A549 (cell line): Measurements from ENCODE around the gene ATG4B.

Experiments
- CHD4 ChIP-seq: fragments of 200-600 bp; sonication (generic); IDR thresholded peaks from 2 replicates; pipeline ENCODE4 v1.6.1; 2016; ENCODE audit warnings: antibody characterized with exemption, mild to moderate bottlenecking, borderline replicate concordance
- EP300 ChIP-seq, 2 experiments: fragments of >200 bp; sonication (Bioruptor Twin); formaldehyde crosslinking; IDR thresholded peaks; 2 replicates in 1 of 2; 3 replicates in 1 of 2; pipeline ENCODE4 v1.6.1; 2016 to 2017
- HDAC2 ChIP-seq: fragments of 200-600 bp; sonication (generic); IDR thresholded peaks from 2 replicates; pipeline ENCODE4 v1.6.1; 2016
- NPAS2 ChIP-seq: fragments of 250-450 bp; sonication (Bioruptor Pico); IDR thresholded peaks from 2 replicates; pipeline ENCODE4 v1.8.0; 2022; ENCODE audit warnings: mild to moderate bottlenecking, moderate library complexity, borderline replicate concordance
- POLR2A ChIP-seq: IDR thresholded peaks from 2 replicates; pipeline ENCODE4 v1.6.1; 2012; ENCODE audit warnings: mild to moderate bottlenecking, low read length
- RARB ChIP-seq: fragments of 250-450 bp; sonication (Bioruptor Pico); IDR thresholded peaks from 2 replicates; pipeline ENCODE4 v1.8.0; 2021; ENCODE audit warnings: mild to moderate bottlenecking, moderate library complexity
- RNF2 ChIP-seq: fragments of 200-600 bp; sonication (generic); IDR thresholded peaks from 2 replicates; pipeline ENCODE4 v1.6.1; 2016; ENCODE audit warnings: low read depth, mild to moderate bottlenecking, antibody characterized with exemption, moderate library complexity, borderline replicate concordance
- TP53 ChIP-seq: fragments of 250-450 bp; sonication (Bioruptor Pico); IDR thresholded peaks from 2 replicates; pipeline ENCODE4 v1.5.0; 2021; ENCODE audit warnings: mild to moderate bottlenecking, moderate library complexity
- USF2 ChIP-seq: fragments of 450-650 bp; IDR thresholded peaks from 2 replicates; pipeline ENCODE4 v1.6.1; 2014; ENCODE audit warnings: antibody characterized with exemption
- TF ChIP-seq, protein P1 (sequence below): fragments of >200 bp; sonication (Bioruptor Twin); formaldehyde crosslinking; IDR thresholded peaks from 3 replicates; pipeline ENCODE4 v1.5.1; 2016
- TF ChIP-seq, protein P2 (sequence below): fragments of 200-600 bp; sonication (generic); IDR thresholded peaks from 2 replicates; pipeline ENCODE4 v1.6.1; 2016; ENCODE audit warnings: antibody characterized with exemption, mild to moderate bottlenecking, moderate library complexity

- TF ChIP-seq, protein P1, sequence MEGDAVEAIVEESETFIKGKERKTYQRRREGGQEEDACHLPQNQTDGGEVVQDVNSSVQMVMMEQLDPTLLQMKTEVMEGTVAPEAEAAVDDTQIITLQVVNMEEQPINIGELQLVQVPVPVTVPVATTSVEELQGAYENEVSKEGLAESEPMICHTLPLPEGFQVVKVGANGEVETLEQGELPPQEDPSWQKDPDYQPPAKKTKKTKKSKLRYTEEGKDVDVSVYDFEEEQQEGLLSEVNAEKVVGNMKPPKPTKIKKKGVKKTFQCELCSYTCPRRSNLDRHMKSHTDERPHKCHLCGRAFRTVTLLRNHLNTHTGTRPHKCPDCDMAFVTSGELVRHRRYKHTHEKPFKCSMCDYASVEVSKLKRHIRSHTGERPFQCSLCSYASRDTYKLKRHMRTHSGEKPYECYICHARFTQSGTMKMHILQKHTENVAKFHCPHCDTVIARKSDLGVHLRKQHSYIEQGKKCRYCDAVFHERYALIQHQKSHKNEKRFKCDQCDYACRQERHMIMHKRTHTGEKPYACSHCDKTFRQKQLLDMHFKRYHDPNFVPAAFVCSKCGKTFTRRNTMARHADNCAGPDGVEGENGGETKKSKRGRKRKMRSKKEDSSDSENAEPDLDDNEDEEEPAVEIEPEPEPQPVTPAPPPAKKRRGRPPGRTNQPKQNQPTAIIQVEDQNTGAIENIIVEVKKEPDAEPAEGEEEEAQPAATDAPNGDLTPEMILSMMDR, result no peak
- TF ChIP-seq TP53 (CRISPR knock-in tag), result no peak
- no peak for TF ChIP-seq HDAC2
- TF ChIP-seq, protein P2, sequence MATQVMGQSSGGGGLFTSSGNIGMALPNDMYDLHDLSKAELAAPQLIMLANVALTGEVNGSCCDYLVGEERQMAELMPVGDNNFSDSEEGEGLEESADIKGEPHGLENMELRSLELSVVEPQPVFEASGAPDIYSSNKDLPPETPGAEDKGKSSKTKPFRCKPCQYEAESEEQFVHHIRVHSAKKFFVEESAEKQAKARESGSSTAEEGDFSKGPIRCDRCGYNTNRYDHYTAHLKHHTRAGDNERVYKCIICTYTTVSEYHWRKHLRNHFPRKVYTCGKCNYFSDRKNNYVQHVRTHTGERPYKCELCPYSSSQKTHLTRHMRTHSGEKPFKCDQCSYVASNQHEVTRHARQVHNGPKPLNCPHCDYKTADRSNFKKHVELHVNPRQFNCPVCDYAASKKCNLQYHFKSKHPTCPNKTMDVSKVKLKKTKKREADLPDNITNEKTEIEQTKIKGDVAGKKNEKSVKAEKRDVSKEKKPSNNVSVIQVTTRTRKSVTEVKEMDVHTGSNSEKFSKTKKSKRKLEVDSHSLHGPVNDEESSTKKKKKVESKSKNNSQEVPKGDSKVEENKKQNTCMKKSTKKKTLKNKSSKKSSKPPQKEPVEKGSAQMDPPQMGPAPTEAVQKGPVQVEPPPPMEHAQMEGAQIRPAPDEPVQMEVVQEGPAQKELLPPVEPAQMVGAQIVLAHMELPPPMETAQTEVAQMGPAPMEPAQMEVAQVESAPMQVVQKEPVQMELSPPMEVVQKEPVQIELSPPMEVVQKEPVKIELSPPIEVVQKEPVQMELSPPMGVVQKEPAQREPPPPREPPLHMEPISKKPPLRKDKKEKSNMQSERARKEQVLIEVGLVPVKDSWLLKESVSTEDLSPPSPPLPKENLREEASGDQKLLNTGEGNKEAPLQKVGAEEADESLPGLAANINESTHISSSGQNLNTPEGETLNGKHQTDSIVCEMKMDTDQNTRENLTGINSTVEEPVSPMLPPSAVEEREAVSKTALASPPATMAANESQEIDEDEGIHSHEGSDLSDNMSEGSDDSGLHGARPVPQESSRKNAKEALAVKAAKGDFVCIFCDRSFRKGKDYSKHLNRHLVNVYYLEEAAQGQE, result no peak
- no peak for TF ChIP-seq CHD4
- no peak for TF ChIP-seq NPAS2 (CRISPR knock-in tag)
- no peak for TF ChIP-seq EP300 (IDR thresholded peaks at IDR 0.05)
- TF ChIP-seq RARB, result no peak
- no peak for TF ChIP-seq USF2
- TF ChIP-seq RNF2, result no peak
- no peak for TF ChIP-seq POLR2A
Observed at GRCh38 chr2:241654551-241654950, 17.1 kb downstream of the ATG4B start.
